H9 (cell line): ENCODE measurements around the gene FAM163B. TPM values are rescaled to one million over a fixed set of nuclear protein-coding genes. Genes with fewer than 3 reads are reported as not detected.

Experiments used
- DNase-seq: peaks from one replicate; pipeline ENCODE4 v3.0.0-alpha.2; 2017
- H2AFZ ChIP-seq: one replicate; pipeline ENCODE4 v1.6.1; 2013; ENCODE audit warnings: mild to moderate bottlenecking, low read length, control low read depth, moderate library complexity
- H2AK5ac ChIP-seq: 2 replicates; pipeline ENCODE4 v1.6.1; 2013; ENCODE audit warnings: low read length, control low read depth, mixed read lengths; ENCODE audit not compliant: insufficient read length
- H2BK120ac ChIP-seq: one replicate; pipeline ENCODE4 v1.6.1; 2013; ENCODE audit warnings: low read depth, mild to moderate bottlenecking, low read length, control low read depth, inconsistent platforms; ENCODE audit not compliant: poor library complexity, severe bottlenecking
- H2BK12ac ChIP-seq: 2 replicates; pipeline ENCODE4 v1.6.1; 2013; ENCODE audit warnings: low read length, control low read depth, mixed read lengths, low read depth; ENCODE audit not compliant: insufficient read length
- H2BK15ac ChIP-seq: 2 replicates; pipeline ENCODE4 v1.6.1; 2013; ENCODE audit warnings: low read depth, low read length, control low read depth
- H2BK20ac ChIP-seq: one replicate; pipeline ENCODE4 v1.6.1; 2013; ENCODE audit warnings: low read depth, mild to moderate bottlenecking, low read length, control low read depth, inconsistent platforms; ENCODE audit not compliant: poor library complexity, severe bottlenecking
- H2BK5ac ChIP-seq: 2 replicates; pipeline ENCODE4 v1.6.1; 2013; ENCODE audit warnings: low read length, control low read depth, mixed read lengths; ENCODE audit not compliant: insufficient read length
- H3K14ac ChIP-seq: 2 replicates; pipeline ENCODE4 v1.6.1; 2013; ENCODE audit warnings: low read length, control low read depth; ENCODE audit not compliant: insufficient read depth
- H3K18ac ChIP-seq: 2 replicates; pipeline ENCODE4 v1.6.1; 2013; ENCODE audit warnings: low read depth, mild to moderate bottlenecking, mixed read lengths, low read length, control low read depth; ENCODE audit not compliant: insufficient read length
- H3K23ac ChIP-seq: 2 replicates; pipeline ENCODE4 v1.6.1; 2013; ENCODE audit warnings: low read length, control low read depth, mixed read lengths, low read depth; ENCODE audit not compliant: insufficient read length
- H3K23me2 ChIP-seq: 2 replicates; pipeline ENCODE4 v1.6.1; 2013; ENCODE audit warnings: low read depth, mild to moderate bottlenecking, mixed read lengths, low read length, control low read depth; ENCODE audit not compliant: insufficient read length, poor library complexity, severe bottlenecking
- H3K27ac ChIP-seq: 2 replicates; pipeline ENCODE4 v1.5.1; 2013; ENCODE audit warnings: low read length, control low read depth, mixed read lengths, low read depth; ENCODE audit not compliant: insufficient read length
- H3K27me3 ChIP-seq: 2 replicates; pipeline ENCODE4 v1.6.1; 2013; ENCODE audit warnings: low read length, control low read depth, inconsistent platforms; ENCODE audit not compliant: insufficient read depth
- H3K4ac ChIP-seq: 2 replicates; pipeline ENCODE4 v1.6.1; 2013; ENCODE audit warnings: low read depth, mild to moderate bottlenecking, control low read depth, inconsistent platforms, low read length, moderate library complexity
- H3K4me1 ChIP-seq: 2 replicates; pipeline ENCODE4 v1.6.1; 2013; ENCODE audit warnings: low read length, control low read depth, inconsistent platforms; ENCODE audit not compliant: insufficient read depth
- H3K4me2 ChIP-seq: 2 replicates; pipeline ENCODE4 v1.6.1; 2013; ENCODE audit warnings: low read length, control low read depth, mixed read lengths; ENCODE audit not compliant: insufficient read length, insufficient read depth
- H3K56ac ChIP-seq: 2 replicates; pipeline ENCODE4 v1.6.1; 2013; ENCODE audit warnings: low read depth, mild to moderate bottlenecking, mixed read lengths, low read length, control low read depth; ENCODE audit not compliant: insufficient read length
- H3K79me1 ChIP-seq: 2 replicates; pipeline ENCODE4 v1.6.1; 2013; ENCODE audit warnings: low read depth, mild to moderate bottlenecking, moderate library complexity, low read length, control low read depth, inconsistent platforms; ENCODE audit not compliant: insufficient read depth, poor library complexity, severe bottlenecking
- H3K79me2 ChIP-seq: 2 replicates; pipeline ENCODE4 v1.6.1; 2013; ENCODE audit warnings: low read length, control low read depth, inconsistent platforms; ENCODE audit not compliant: insufficient read depth
- H3K9ac ChIP-seq: 2 replicates; pipeline ENCODE4 v1.6.1; 2013; ENCODE audit warnings: low read length, control low read depth, mixed read lengths; ENCODE audit not compliant: insufficient read length; ENCODE audit errors: extremely low read depth
- H3K9me3 ChIP-seq: one replicate; pipeline ENCODE4 v1.6.1; 2013; ENCODE audit warnings: low read depth, low read length, inconsistent platforms; ENCODE audit not compliant: control insufficient read depth
- H3T11ph ChIP-seq: one replicate; pipeline ENCODE4 v1.6.1; 2013; ENCODE audit warnings: mild to moderate bottlenecking, low read length, control low read depth, inconsistent platforms
- H4K20me1 ChIP-seq: one replicate; pipeline ENCODE4 v1.6.1; 2013; ENCODE audit not compliant: control insufficient read depth, insufficient read length, insufficient read depth
- H4K5ac ChIP-seq: 2 replicates; pipeline ENCODE4 v1.6.1; 2013; ENCODE audit warnings: low read depth, mild to moderate bottlenecking, mixed read lengths, low read length, control low read depth; ENCODE audit not compliant: insufficient read length
- H4K8ac ChIP-seq: replicated peaks from 2 replicates; pipeline ENCODE4 v1.6.1; 2013; ENCODE audit warnings: low read length, control low read depth, mixed read lengths, low read depth; ENCODE audit not compliant: insufficient read length
- H4K91ac ChIP-seq: 2 replicates; pipeline ENCODE4 v1.6.1; 2013; ENCODE audit warnings: low read depth, mild to moderate bottlenecking, moderate library complexity, mixed read lengths, low read length, control low read depth; ENCODE audit not compliant: insufficient read length
- H3K27ac Mint-ChIP-seq, 3 experiments: 2 replicates in 2 of 3; 3 replicates in 1 of 3; pipeline ENCODE4 v1.8.0; 2020 to 2021; ENCODE audit warnings: mixed read lengths in 3 of 3, mild to moderate bottlenecking in 1 of 3, moderate library complexity in 1 of 3
- H3K27me3 Mint-ChIP-seq: 2 replicates; pipeline ENCODE4 v1.8.0; 2021; ENCODE audit warnings: low read depth, mild to moderate bottlenecking, moderate library complexity, mixed read lengths
- H3K36me3 Mint-ChIP-seq, 3 experiments: 2 replicates in 2 of 3; 3 replicates in 1 of 3; pipeline ENCODE4 v1.8.0; 2020 to 2021; ENCODE audit warnings: low read depth in 3 of 3, mixed read lengths in 3 of 3; ENCODE audit not compliant: insufficient read depth in 1 of 3
- H3K4me1 Mint-ChIP-seq, 2 experiments: 2 replicates each; pipeline ENCODE4 v1.8.0; 2020; ENCODE audit warnings: mixed read lengths in 2 of 2
- H3K4me3 Mint-ChIP-seq, 2 experiments: 2 replicates in 1 of 2; 3 replicates in 1 of 2; pipeline ENCODE4 v1.8.0; 2020 to 2021; ENCODE audit warnings: mild to moderate bottlenecking in 2 of 2, mixed read lengths in 2 of 2, moderate library complexity in 1 of 2
- H3K9me3 Mint-ChIP-seq, 2 experiments: 2 replicates in 1 of 2; 3 replicates in 1 of 2; pipeline ENCODE4 v1.8.0; 2020; ENCODE audit warnings: mild to moderate bottlenecking in 2 of 2, mixed read lengths in 2 of 2, moderate library complexity in 1 of 2
- WGBS: extraction: QIAGEN DNeasy Blood & Tissue Kit; methylation state at CpG from one replicate; pipeline ENCODE4 v1.1.7; 2013; ENCODE audit warnings: missing lambda C conversion rate, low lambda C conversion rate, mixed read lengths; ENCODE audit not compliant: insufficient read length; ENCODE audit errors: extremely low coverage; 5-methylcytosine and 5-hydroxymethylcytosine counted together
- total RNA-seq: library from RNA; stranded (reverse); gene quantifications from 2 replicates; pipeline ENCODE4 v1.2.1, GENCODE V29; 2021
- TF ChIP-seq, protein P1 (sequence below): fragments of 200-600 bp; sonication (generic); conservative IDR thresholded peaks from 3 replicates; pipeline ENCODE4 v1.8.0; 2021; ENCODE audit warnings: antibody characterized with exemption, mild to moderate bottlenecking

The FAM163B gene
- total RNA-seq, 1 experiment from 2014 or later, result 0.39 TPM

DNA sequence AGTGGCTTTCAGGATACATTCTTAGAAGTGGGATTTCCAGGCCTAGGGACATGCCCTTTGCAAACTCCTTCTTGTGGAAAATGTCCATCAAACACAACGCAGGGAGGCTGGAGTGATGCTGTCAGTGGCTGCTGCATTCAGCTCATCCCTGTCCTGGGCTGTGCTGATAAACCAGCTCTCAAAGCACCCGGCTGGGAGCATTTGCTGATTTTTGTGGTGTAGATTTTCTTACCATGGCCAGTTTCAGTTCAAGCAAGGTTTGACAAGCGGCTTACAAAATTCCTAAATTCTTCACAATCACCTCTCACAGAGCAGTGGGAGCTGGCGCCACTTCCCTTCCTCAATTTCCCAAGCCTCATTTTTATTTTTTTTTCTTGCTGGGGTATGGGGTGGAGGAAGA, 28.2 kb downstream of the FAM163B start:
- H4K8ac ChIP-seq, result no peak overlapping the region
- no peak overlapping the region for H3K18ac ChIP-seq
- Mint-ChIP-seq H3K9me3 (no peaks in the 10 kb centered on the region), H3K4me3 (no peak overlapping the region), H3K27ac (peak overlapping the region in 1 of 3 experiments; percentile 66; a peak in 2 of 7 replicates), H3K4me1 (peaks cover 56 to 73% of the 10 kb centered on the region in 2 experiments), H3K27me3 (peaks cover 5% of the 10 kb centered on the region), H3K36me3 (no peaks in the 10 kb centered on the region)
- H3K23me2 ChIP-seq, result no peaks in the 10 kb centered on the region
- H3K4ac ChIP-seq, result no peak overlapping the region
- no peak overlapping the region for H2AFZ ChIP-seq
- H2BK20ac ChIP-seq, result no peak overlapping the region
- no peak overlapping the region for H3K56ac ChIP-seq
- no peaks in the 10 kb centered on the region; the same call in 1 of the 2 replicates for H3K4me1 ChIP-seq
- H2BK5ac ChIP-seq, result no peak overlapping the region
- H4K20me1 ChIP-seq, result no peaks in the 10 kb centered on the region
- DNase-seq, result no peak
- no peak overlapping the region for H4K91ac ChIP-seq
- no peak overlapping the region for H3K27ac ChIP-seq
- no peak overlapping the region for H3K23ac ChIP-seq
- no peak overlapping the region for H2BK15ac ChIP-seq
- WGBS, result no CpG with 5 or more reads among the region's 4 CpGs
- H3K4me2 ChIP-seq, result no peak overlapping the region
- TF ChIP-seq, protein P1, sequence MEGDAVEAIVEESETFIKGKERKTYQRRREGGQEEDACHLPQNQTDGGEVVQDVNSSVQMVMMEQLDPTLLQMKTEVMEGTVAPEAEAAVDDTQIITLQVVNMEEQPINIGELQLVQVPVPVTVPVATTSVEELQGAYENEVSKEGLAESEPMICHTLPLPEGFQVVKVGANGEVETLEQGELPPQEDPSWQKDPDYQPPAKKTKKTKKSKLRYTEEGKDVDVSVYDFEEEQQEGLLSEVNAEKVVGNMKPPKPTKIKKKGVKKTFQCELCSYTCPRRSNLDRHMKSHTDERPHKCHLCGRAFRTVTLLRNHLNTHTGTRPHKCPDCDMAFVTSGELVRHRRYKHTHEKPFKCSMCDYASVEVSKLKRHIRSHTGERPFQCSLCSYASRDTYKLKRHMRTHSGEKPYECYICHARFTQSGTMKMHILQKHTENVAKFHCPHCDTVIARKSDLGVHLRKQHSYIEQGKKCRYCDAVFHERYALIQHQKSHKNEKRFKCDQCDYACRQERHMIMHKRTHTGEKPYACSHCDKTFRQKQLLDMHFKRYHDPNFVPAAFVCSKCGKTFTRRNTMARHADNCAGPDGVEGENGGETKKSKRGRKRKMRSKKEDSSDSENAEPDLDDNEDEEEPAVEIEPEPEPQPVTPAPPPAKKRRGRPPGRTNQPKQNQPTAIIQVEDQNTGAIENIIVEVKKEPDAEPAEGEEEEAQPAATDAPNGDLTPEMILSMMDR, result no peak
- H3T11ph ChIP-seq, result no peak overlapping the region
- no peaks in the 10 kb centered on the region for H3K9me3 ChIP-seq
- H3K79me2 ChIP-seq, result no peaks in the 10 kb centered on the region
- H3K79me1 ChIP-seq, result no peaks in the 10 kb centered on the region
- no peak overlapping the region for H2BK120ac ChIP-seq
- H2AK5ac ChIP-seq, result no peak overlapping the region
- no peak overlapping the region for H3K9ac ChIP-seq
- H2BK12ac ChIP-seq, result no peak overlapping the region
- no peak overlapping the region for H4K5ac ChIP-seq
- H3K14ac ChIP-seq, result no peak overlapping the region
- H3K27me3 ChIP-seq, result no peaks in the 10 kb centered on the region
